Mammary epithelial cell (primary cell): ENCODE data around the gene SARDH.

Source experiments
- CTCF ChIP-seq, 2 donors: IDR thresholded peaks in 1 of 2; conservative IDR thresholded peaks in 1 of 2; 2 replicates each; pipeline ENCODE4 v1.5.1; 2011 to 2012; ENCODE audit warnings: inconsistent platforms in 2 of 2, low read length in 2 of 2, mild to moderate bottlenecking in 2 of 2, control low read depth in 1 of 2, low read depth in 1 of 2; ENCODE audit not compliant: insufficient read depth in 1 of 2; ENCODE audit errors: extremely low read depth in 1 of 2
- EZH2 ChIP-seq: IDR thresholded peaks from 2 replicates; pipeline ENCODE4 v1.6.1; 2012; ENCODE audit warnings: low read length, inconsistent platforms, borderline replicate concordance

- TF ChIP-seq EZH2 (no peak), CTCF (conservative IDR thresholded peaks at IDR 0.05 in 1 of 2, IDR thresholded peaks at IDR 0.05 in 1 of 2; ENCODE audit: extremely low read depth in 1 of 2, insufficient read depth in 1 of 2, low read depth in 1 of 2, low read length in 2 of 2) (no peak)
Measured at GRCh38 chr9:133767625-133768024, 29.5 kb upstream of the SARDH start.
